IPS DF 19.7 (cell line): ENCODE measurements around the gene ASB13.
A peak's percentile ranks its signal among the peaks of the same experiment; 100 is the strongest.
"Not testable (repeated sequence)": the region's sequence is repeated elsewhere in the genome, so short reads cannot be mapped to it uniquely, and the experiment has no call there.

Experiments
- DNase-seq: peaks from one replicate; pipeline ENCODE4 v3.0.0-alpha.2; 2013; ENCODE audit warnings: low read depth, low spot score

Gene ASB13

GRCh38 chr10:5625992-5626777, 40.2 kb downstream of the ASB13 start:
- DNase-seq = no peak

GRCh38 chr10:5624701-5625100, 41.7 kb downstream of the ASB13 start:
- DNase-seq = no peak

- DNase-seq = peak; percentile 33
These were observed 43.2 kb downstream of the ASB13 start for GRCh38 chr10:5623081-5623748.

GRCh38 chr10:5622186-5622960, 44.0 kb downstream of the ASB13 start:
- no peak for DNase-seq

- DNase-seq = not testable (repeated sequence)
These were observed 45.0 kb downstream of the ASB13 start for GRCh38 chr10:5621371-5621770.

- no peak for DNase-seq
These were observed 45.4 kb downstream of the ASB13 start for GRCh38 chr10:5620966-5621365.

GRCh38 chr10:5620223-5620721, 46.1 kb downstream of the ASB13 start:
- no peak for DNase-seq

GRCh38 chr10:5619362-5620211, 46.8 kb downstream of the ASB13 start:
- no peak for DNase-seq

GRCh38 chr10:5618829-5619228, 47.6 kb downstream of the ASB13 start:
- no peak for DNase-seq

- DNase-seq = no peak
These were observed 48.4 kb downstream of the ASB13 start for GRCh38 chr10:5618042-5618441.

- no peak for DNase-seq
These were observed 48.9 kb downstream of the ASB13 start for GRCh38 chr10:5617521-5617920.

- DNase-seq = no peak
These were observed 49.6 kb downstream of the ASB13 start for GRCh38 chr10:5616836-5617235.

- DNase-seq = no peak
These were observed 50.3 kb downstream of the ASB13 start for GRCh38 chr10:5616046-5616445.

- DNase-seq = no peak
These were observed 51.1 kb downstream of the ASB13 start for GRCh38 chr10:5615316-5615715.

GRCh38 chr10:5614155-5614721, 52.2 kb downstream of the ASB13 start:
- no peak for DNase-seq

GRCh38 chr10:5613481-5614154, 52.8 kb downstream of the ASB13 start:
- no peak for DNase-seq

GRCh38 chr10:5611899-5612680, 54.3 kb downstream of the ASB13 start:
- DNase-seq = no peak

- DNase-seq = no peak
These were observed 56.3 kb downstream of the ASB13 start for GRCh38 chr10:5609952-5610616.

GRCh38 chr10:5608608-5609220, 57.7 kb downstream of the ASB13 start:
- no peak for DNase-seq
